GM23248 (cell line): Measurements from ENCODE around the gene DDTL. TPM values are rescaled to one million over a fixed set of nuclear protein-coding genes. Genes with fewer than 3 reads are reported as not detected.

Experiments used
- DNase-seq: peaks from one replicate; pipeline ENCODE4 v3.0.0-alpha.2; 2015
- H2AFZ ChIP-seq: fragments of 200-600 bp; sonication (generic); 2 replicates; pipeline ENCODE4 v1.6.1; 2016; ENCODE audit warnings: antibody characterized with exemption
- H3F3A ChIP-seq: fragments of 200-600 bp; sonication (generic); 2 replicates; pipeline ENCODE4 v1.6.1; 2016; ENCODE audit warnings: mild to moderate bottlenecking, antibody characterized with exemption, mixed run types; ENCODE audit not compliant: insufficient read depth
- H3K27ac ChIP-seq: fragments of 200-600 bp; sonication (generic); 2 replicates; pipeline ENCODE4 v1.5.1; 2016; ENCODE audit warnings: mild to moderate bottlenecking
- H3K27me3 ChIP-seq: fragments of 200-600 bp; sonication (generic); replicated peaks from 2 replicates; pipeline ENCODE4 v1.6.1; 2016; ENCODE audit warnings: mild to moderate bottlenecking; ENCODE audit not compliant: insufficient read depth
- H3K36me3 ChIP-seq: fragments of 200-600 bp; sonication (generic); 2 replicates; pipeline ENCODE4 v1.6.1; 2016; ENCODE audit warnings: low read depth, mild to moderate bottlenecking
- H3K4me1 ChIP-seq: fragments of 200-600 bp; sonication (generic); 2 replicates; pipeline ENCODE4 v1.6.1; 2016; ENCODE audit warnings: mild to moderate bottlenecking; ENCODE audit not compliant: insufficient read depth
- H3K4me2 ChIP-seq: fragments of 200-600 bp; sonication (generic); one replicate; pipeline ENCODE4 v1.6.1; 2016; ENCODE audit warnings: mild to moderate bottlenecking; ENCODE audit not compliant: unreplicated experiment
- H3K4me3 ChIP-seq: fragments of 200-600 bp; sonication (generic); 2 replicates; pipeline ENCODE4 v1.5.1; 2016; ENCODE audit warnings: mild to moderate bottlenecking
- H3K79me2 ChIP-seq: fragments of 200-600 bp; sonication (generic); 2 replicates; pipeline ENCODE4 v1.6.1; 2016; ENCODE audit warnings: mild to moderate bottlenecking; ENCODE audit not compliant: insufficient read depth
- H3K9ac ChIP-seq: fragments of 200-600 bp; sonication (generic); 2 replicates; pipeline ENCODE4 v1.6.1; 2016; ENCODE audit warnings: mild to moderate bottlenecking
- H3K9me2 ChIP-seq: fragments of 200-600 bp; sonication (generic); 2 replicates; pipeline ENCODE4 v1.6.1; 2016; ENCODE audit warnings: mixed run types, mild to moderate bottlenecking, moderate library complexity; ENCODE audit not compliant: insufficient read depth
- H3K9me3 ChIP-seq: fragments of 200-600 bp; sonication (generic); one replicate; pipeline ENCODE4 v1.6.1; 2017; ENCODE audit warnings: low read depth
- H4K20me1 ChIP-seq: fragments of 200-600 bp; sonication (generic); 2 replicates; pipeline ENCODE4 v1.6.0; 2016; ENCODE audit not compliant: insufficient read depth
- EZH2 ChIP-seq: fragments of 200-600 bp; sonication (generic); IDR thresholded peaks from 2 replicates; pipeline ENCODE4 v1.6.1; 2018; ENCODE audit warnings: antibody characterized with exemption, mild to moderate bottlenecking; ENCODE audit not compliant: insufficient read depth, poor library complexity, severe bottlenecking
- EZH2phosphoT487 ChIP-seq: fragments of 200-600 bp; sonication (generic); IDR thresholded peaks from 2 replicates; pipeline ENCODE4 v1.6.1; 2018; ENCODE audit warnings: antibody characterized with exemption, moderate library complexity, mild to moderate bottlenecking, low read depth; ENCODE audit not compliant: insufficient read depth
- WGBS, 2 experiments: methylation state at CpG; one replicate each; pipeline ENCODE4 v1.1.6; 2015 to 2017; ENCODE audit warnings: low lambda C conversion rate in 2 of 2, low coverage in 1 of 2; ENCODE audit errors: missing lambda C conversion rate in 2 of 2; 5-methylcytosine and 5-hydroxymethylcytosine counted together
- in situ Hi-C: fragments of 300-500 bp; cut with MboI; formaldehyde crosslinking; loops from 2 replicates; pipeline ENCODE4 v1.15.0; 2020
- polyA plus RNA-seq: library from polyadenylated mRNA; unstranded; fragments of >200 nt; fragmentation: Nextera tagmentation; extraction: Ambion mirVana; gene quantifications from 2 replicates; pipeline ENCODE4 v1.2.1, GENCODE V29; 2016
- total RNA-seq: library from RNA; depleted of rRNA; stranded (reverse); fragments of >200 nt; shearing (Covaris generic); gene quantifications from 2 replicates; pipeline ENCODE4 v1.2.3, GENCODE V29; 2014

DDTL gene
- total and polyA plus RNA-seq, 2 experiments from 2014 or later, result 2.4 TPM; not detected in 1

DNA sequence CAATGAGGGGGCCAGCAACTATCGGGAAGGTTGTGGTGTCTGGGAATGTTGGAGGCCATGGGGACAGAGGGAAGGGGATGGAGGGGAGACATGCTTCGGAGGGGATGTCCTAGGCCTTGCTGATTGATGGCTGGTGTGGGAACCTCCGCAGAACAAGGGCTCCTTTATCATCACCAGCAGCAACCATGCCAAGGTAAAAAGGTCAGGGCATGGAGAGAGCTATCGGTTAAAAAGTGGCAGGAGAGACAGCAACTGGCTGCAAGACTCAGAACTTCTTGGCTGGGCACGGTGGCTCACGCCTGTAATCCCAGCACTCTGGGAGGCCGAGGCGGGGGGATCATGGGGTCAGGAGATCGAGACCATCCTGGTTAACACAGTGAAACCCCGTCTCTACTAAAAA is 35.6 kb downstream of the DDTL start:
- H3F3A ChIP-seq, result no peaks in the 10 kb centered on the region
- no peaks in the 10 kb centered on the region for H3K9me3 ChIP-seq
- H2AFZ ChIP-seq, result no peak overlapping the region
- no peaks in the 10 kb centered on the region for H3K9me2 ChIP-seq
- no peaks in the 10 kb centered on the region for H4K20me1 ChIP-seq
- DNase-seq, result no peak
- WGBS, 2 experiments, result 83 to 84% methylated on average over 8 to 10 of the region's 10 CpGs
- TF ChIP-seq EZH2phosphoT487 (no peak), EZH2 (no peak)
- no peaks in the 10 kb centered on the region for H3K27me3 ChIP-seq
- no peaks in the 10 kb centered on the region for H3K36me3 ChIP-seq
- no peaks in the 10 kb centered on the region for H3K4me1 ChIP-seq
- H3K4me3 ChIP-seq, result no peak overlapping the region
- in situ Hi-C loops, result no loop called here
- H3K27ac ChIP-seq, result no peak overlapping the region
- H3K4me2 ChIP-seq, result no peak overlapping the region
- no peaks in the 10 kb centered on the region for H3K79me2 ChIP-seq
- no peak overlapping the region for H3K9ac ChIP-seq

DNA sequence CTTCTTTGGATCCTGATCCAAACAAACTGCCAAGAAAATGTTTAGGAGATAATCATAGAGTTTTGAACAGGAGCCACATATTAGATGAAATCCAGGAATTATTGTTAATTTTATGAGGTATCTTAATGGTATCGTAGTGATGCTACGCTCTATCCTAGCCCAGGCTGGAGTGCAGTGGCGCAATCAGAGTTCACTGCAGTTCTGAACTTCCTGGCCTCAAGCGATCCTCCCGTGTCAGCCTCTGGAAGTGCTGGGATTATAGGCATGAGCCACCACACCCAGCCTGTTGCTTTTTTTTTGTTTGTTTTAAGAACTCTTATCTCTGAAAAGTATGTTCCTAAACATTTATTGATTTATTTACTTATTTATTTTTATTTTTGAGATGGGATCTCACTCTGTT is 36.2 kb downstream of the DDTL start:
- no peak for DNase-seq
- TF ChIP-seq EZH2, result no peak
- no peak for TF ChIP-seq EZH2phosphoT487
- Histone ChIP-seq H3K27ac (no peak overlapping the region), H3K36me3 (no peaks in the 10 kb centered on the region), H2AFZ (no peak overlapping the region), H3K9ac (no peak overlapping the region), H4K20me1 (no peaks in the 10 kb centered on the region), H3K9me3 (no peaks in the 10 kb centered on the region), H3K9me2 (no peaks in the 10 kb centered on the region), H3K4me2 (no peak overlapping the region), H3F3A (no peaks in the 10 kb centered on the region), H3K4me1 (no peaks in the 10 kb centered on the region), H3K4me3 (no peak overlapping the region), H3K79me2 (no peaks in the 10 kb centered on the region), H3K27me3 (no peaks in the 10 kb centered on the region)
- in situ Hi-C loops, result no loop called here
- 55 to 60% methylated on average over 5 of the region's 5 CpGs for WGBS, 2 experiments

DNA sequence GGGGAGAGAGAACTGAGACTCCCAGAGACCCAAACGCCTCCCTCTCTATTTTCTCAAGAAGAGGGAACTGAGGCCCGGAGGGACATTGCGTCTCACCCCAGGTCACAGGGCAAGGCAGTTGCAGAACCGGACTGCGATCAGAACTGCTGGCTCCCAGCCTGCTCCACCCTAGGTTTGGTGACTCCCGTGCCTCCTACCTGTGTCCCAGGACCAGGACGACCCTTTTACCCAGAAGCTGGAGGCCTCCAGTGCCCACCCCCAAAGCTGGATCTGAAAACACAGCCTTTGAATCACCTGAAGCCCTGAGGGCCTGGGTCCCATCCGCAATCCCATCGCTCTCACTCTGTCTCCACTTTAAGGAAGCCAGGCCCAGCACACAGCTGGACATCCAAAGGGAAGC is 37.2 kb downstream of the DDTL start:
- Histone ChIP-seq H3K79me2 (no peaks in the 10 kb centered on the region), H3K27me3 (no peaks in the 10 kb centered on the region), H3K27ac (no peak overlapping the region), H2AFZ (no peak overlapping the region), H3K9me3 (no peaks in the 10 kb centered on the region), H3K4me3 (no peak overlapping the region), H3K9me2 (no peaks in the 10 kb centered on the region), H3F3A (no peaks in the 10 kb centered on the region), H4K20me1 (no peaks in the 10 kb centered on the region), H3K36me3 (no peaks in the 10 kb centered on the region), H3K4me2 (no peak overlapping the region), H3K9ac (no peak overlapping the region), H3K4me1 (no peaks in the 10 kb centered on the region)
- DNase-seq, result no peak
- TF ChIP-seq EZH2phosphoT487 (no peak), EZH2 (no peak)
- 77 to 80% methylated on average over 9 of the region's 9 CpGs for WGBS, 2 experiments
- in situ Hi-C loops, result no loop called here

DNA sequence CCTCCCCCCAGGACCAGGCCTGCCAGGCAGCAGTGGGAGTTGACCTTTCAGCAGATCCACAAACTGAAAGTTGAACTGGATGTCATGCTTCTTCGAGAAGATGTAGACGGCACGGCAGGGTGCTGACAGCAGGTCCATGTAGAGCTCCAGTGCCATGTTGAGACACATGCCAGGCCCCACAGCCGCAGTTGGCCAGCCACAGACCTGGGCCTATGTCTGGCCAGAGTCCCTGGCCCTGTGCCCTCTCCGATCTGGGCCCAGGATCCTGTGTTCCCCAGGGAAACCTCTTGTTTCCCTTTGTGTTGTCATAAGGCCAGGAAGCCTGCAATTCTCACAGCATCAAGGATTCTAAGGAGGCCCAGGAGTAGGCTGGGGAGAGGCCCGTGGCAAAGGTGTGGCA is 38.5 kb downstream of the DDTL start, which contains the start of gene GSTT4:
TSS of gene GSTT4 (minus strand) at position 253 of the 400 bp plus-strand sequence. CDS start at position 156, 97 bp downstream.
- in situ Hi-C loops, result no loop called here

More for the DNA sequence above, 38.5 kb downstream of the DDTL start, which contains the start of gene GSTT4:
- Histone ChIP-seq H3K4me1 (no peaks in the 10 kb centered on the region), H3K4me3 (no peak within 1 kb of the TSS), H3K36me3 (no peaks in the 10 kb centered on the region), H3K9me2 (no peaks in the 10 kb centered on the region), H3K9ac (no peak within 1 kb of the TSS), H3K27ac (no peak within 1 kb of the TSS), H3K27me3 (no peaks in the 10 kb centered on the region), H2AFZ (no peak within 1 kb of the TSS), H3K4me2 (no peak within 1 kb of the TSS), H3F3A (no peaks in the 10 kb centered on the region), H3K9me3 (no peaks in the 10 kb centered on the region), H4K20me1 (no peaks in the 10 kb centered on the region), H3K79me2 (no peaks in the 10 kb centered on the region)
- 65 to 69% methylated on average over 6 of the region's 6 CpGs for WGBS, 2 experiments
- DNase-seq, result no peak
- TF ChIP-seq EZH2phosphoT487, result no peak
- TF ChIP-seq EZH2, result no peak
